Measurements from ENCODE around the gene KLRB1. TPM values are rescaled to one million over a fixed set of nuclear protein-coding genes. Genes with fewer than 3 reads are reported as not detected.
"Not testable (repeated sequence)": the region's sequence is repeated elsewhere in the genome, so short reads cannot be mapped to it uniquely, and the experiment has no call there.

KLRB1 gene
- total RNA-seq, 1 donor from 2014 or later: not detected

GRCh38 chr12:9617124-9617523 is 9.4 kb upstream of the KLRB1 start:
- no peak for TF ChIP-seq CTCF (IDR thresholded peaks at IDR 0.05; ENCODE audit: insufficient read depth, low read length, severe bottlenecking)
- Histone ChIP-seq H3K27me3 (ENCODE audit: control insufficient read depth, insufficient read depth, low read length) (no peaks in the 10 kb centered on the region), H3K36me3 (ENCODE audit: control insufficient read depth, insufficient read depth, low read length) (no peaks in the 10 kb centered on the region), H3K4me3 (ENCODE audit: low read depth, low read length) (no peak overlapping the region)
- no peak for FAIRE-seq
- DNase-seq (ENCODE audit: low read depth): no peak

DNA sequence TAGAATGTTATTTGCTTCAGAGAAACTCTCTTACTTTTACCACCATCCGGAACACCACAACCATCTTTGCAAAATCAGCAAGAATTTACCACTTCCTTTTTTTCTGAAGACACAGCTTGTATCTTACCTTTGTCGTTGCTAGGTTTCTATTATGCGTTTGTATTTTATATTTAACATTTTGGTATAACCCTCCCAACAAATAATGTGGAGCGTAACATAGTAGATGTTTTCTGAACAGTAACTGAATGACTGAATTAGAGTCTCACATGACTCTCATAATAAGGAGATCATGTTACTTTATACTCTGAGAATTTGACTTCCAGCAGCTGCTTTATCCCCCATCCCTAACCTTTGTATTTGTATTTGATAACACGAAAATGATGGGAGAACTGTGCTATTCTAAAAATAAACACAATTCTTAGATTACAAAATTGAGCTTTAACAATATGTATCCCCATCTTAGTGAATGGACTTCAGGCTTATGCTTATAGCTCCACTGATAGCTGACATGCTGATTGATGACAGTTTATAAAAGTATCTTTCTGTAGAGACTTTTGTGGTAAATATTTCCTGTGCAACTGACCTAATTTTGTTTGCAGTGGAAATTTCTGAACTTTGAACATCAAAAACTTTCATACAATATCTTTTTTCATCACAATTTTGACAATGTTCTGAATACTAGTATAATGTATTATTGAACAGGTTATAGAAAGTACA is 7.9 kb upstream of the KLRB1 start:
- DNase-seq (ENCODE audit: low read depth) (no peak), FAIRE-seq (no peak)
- no peaks in the 10 kb centered on the region for H3K36me3 ChIP-seq (ENCODE audit: control insufficient read depth, insufficient read depth, low read length)
- H3K4me3 ChIP-seq (ENCODE audit: low read depth, low read length): no peak overlapping the region
- no peak for TF ChIP-seq CTCF (IDR thresholded peaks at IDR 0.05; ENCODE audit: insufficient read depth, low read length, severe bottlenecking)
- H3K27me3 ChIP-seq (ENCODE audit: control insufficient read depth, insufficient read depth, low read length): no peaks in the 10 kb centered on the region

- not testable (repeated sequence) for FAIRE-seq; H3K4me3 ChIP-seq (ENCODE audit: low read depth, low read length); H3K27me3 ChIP-seq (ENCODE audit: control insufficient read depth, insufficient read depth, low read length); H3K36me3 ChIP-seq (ENCODE audit: control insufficient read depth, insufficient read depth, low read length); DNase-seq (ENCODE audit: low read depth)
These were observed 2.9 kb upstream of the KLRB1 start for GRCh38 chr12:9610606-9611005.

DNA sequence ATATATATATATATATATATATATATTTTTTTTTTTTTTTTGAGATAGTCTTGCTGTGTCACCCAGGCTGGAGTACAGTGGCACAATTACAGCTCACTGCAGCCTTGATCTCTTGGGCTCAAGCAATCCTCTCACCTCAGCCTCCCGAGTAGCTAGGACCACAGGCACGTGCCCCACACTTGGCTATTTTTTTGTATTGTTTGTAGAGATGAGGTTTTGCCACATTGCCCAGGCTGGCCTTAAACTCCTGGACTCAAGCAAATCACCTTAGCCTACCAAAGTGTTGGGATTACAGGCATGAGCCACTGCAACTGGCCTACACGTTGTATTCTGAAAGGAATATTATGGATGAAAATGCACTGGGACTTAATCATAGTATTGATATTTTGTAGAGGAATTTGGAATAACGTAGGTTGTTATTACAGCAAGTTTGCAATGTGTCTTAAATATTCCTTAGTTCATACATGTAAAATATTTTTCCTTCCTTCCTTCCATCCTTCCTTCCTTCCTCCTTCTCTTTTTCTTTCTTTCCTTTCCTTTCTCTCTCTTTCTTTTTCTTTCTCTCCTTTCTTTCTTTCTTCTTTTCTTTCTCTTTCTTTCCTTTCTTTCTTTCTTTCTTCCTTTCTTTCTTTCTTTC is 862 bp downstream of the KLRB1 start:
- DNase-seq (ENCODE audit: low read depth) (no peak), FAIRE-seq (no peak)
- no peaks in the 10 kb centered on the region for H3K27me3 ChIP-seq (ENCODE audit: control insufficient read depth, insufficient read depth, low read length)
- no peak for TF ChIP-seq CTCF (IDR thresholded peaks at IDR 0.05; ENCODE audit: insufficient read depth, low read length, severe bottlenecking)
- H3K4me3 ChIP-seq (ENCODE audit: low read depth, low read length): no peak overlapping the region
- no peaks in the 10 kb centered on the region for H3K36me3 ChIP-seq (ENCODE audit: control insufficient read depth, insufficient read depth, low read length)

GRCh38 chr12:9606247-9606646 is 1.5 kb downstream of the KLRB1 start:
- Histone ChIP-seq H3K27me3 (ENCODE audit: control insufficient read depth, insufficient read depth, low read length) (no peaks in the 10 kb centered on the region), H3K4me3 (ENCODE audit: low read depth, low read length) (no peak overlapping the region), H3K36me3 (ENCODE audit: control insufficient read depth, insufficient read depth, low read length) (no peaks in the 10 kb centered on the region)
- no peak for DNase-seq (ENCODE audit: low read depth)
- no peak for FAIRE-seq
- no peak for TF ChIP-seq CTCF (IDR thresholded peaks at IDR 0.05; ENCODE audit: insufficient read depth, low read length, severe bottlenecking)

DNA sequence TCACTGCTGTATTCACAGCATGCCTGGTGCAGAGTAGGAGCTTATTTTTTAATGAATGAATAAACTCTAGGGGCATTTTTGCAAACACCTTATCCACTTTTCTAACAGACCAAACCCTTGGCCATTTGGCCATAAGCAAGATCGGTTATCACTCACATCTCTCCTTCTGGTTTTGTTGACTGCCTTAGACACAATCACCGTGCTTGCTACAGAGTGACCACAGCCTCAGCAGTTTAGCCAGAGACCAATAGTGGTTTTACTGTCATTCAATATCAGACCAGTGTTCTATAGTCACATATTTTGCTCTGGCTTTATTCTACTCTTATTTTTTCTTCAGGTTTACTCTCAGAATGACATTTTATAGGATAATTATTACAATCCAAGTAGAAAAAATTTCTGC is 2.2 kb downstream of the KLRB1 start:
- FAIRE-seq: no peak
- no peak overlapping the region for H3K4me3 ChIP-seq (ENCODE audit: low read depth, low read length)
- TF ChIP-seq CTCF (IDR thresholded peaks at IDR 0.05; ENCODE audit: insufficient read depth, low read length, severe bottlenecking): no peak
- no peaks in the 10 kb centered on the region for H3K36me3 ChIP-seq (ENCODE audit: control insufficient read depth, insufficient read depth, low read length)
- no peak for DNase-seq (ENCODE audit: low read depth)
- no peaks in the 10 kb centered on the region for H3K27me3 ChIP-seq (ENCODE audit: control insufficient read depth, insufficient read depth, low read length)
